ENCODE results near the gene ZNF830.

Gene ZNF830

DNA sequence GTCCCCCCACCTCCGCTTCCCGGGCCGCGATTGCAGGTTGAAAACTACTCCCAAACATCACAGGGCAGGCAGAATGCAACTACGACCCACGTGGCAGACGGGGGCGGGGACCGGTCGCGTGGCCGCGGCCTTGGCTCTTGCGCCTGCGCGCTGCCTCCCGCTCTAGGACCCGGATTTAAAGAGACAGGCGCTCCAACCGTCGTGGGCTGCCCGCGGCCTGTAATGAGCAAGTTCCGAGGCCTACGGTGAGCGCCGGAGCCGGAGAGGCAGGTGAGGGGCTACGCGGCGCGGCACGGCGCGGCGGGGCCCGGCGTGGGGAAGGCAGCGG lies 19.0 kb downstream of the ZNF830 start, which contains the start of gene LIG3:
LIG3 (plus strand) TSS at position 160 of the 328 bp plus-strand sequence. CDS start 2,494 bp downstream, outside the sequence.
- H3F3A ChIP-seq (ENCODE audit: control insufficient read depth, insufficient read depth) = 0 out of 2 replicates have a peak, but pooled peaks cover 5% of the 10 kb centered on the region
- no peaks in the 10 kb centered on the region for H3K9me2 ChIP-seq (replicated peaks; ENCODE audit: control insufficient read depth, low read length)
- peaks cover 36% of the 10 kb centered on the region for H3K36me3 ChIP-seq (ENCODE audit: control insufficient read depth, low read length)
- peak within 1 kb of the TSS; percentile 75 for H3K27ac ChIP-seq (ENCODE audit: low read depth, low read length)
- H3K4me1 ChIP-seq (ENCODE audit: control insufficient read depth, low read length) = peaks cover 31% of the 10 kb centered on the region
- H3K79me2 ChIP-seq (ENCODE audit: control insufficient read depth, low read length) = peaks cover 53% of the 10 kb centered on the region
- peak within 1 kb of the TSS; percentile 94 for H3K4me2 ChIP-seq (ENCODE audit: low read length)
- TF ChIP-seq EZH2phosphoT487 (IDR thresholded peaks at IDR 0.05; ENCODE audit: borderline replicate concordance, low read length) = no peak
- TF ChIP-seq, protein P1, sequence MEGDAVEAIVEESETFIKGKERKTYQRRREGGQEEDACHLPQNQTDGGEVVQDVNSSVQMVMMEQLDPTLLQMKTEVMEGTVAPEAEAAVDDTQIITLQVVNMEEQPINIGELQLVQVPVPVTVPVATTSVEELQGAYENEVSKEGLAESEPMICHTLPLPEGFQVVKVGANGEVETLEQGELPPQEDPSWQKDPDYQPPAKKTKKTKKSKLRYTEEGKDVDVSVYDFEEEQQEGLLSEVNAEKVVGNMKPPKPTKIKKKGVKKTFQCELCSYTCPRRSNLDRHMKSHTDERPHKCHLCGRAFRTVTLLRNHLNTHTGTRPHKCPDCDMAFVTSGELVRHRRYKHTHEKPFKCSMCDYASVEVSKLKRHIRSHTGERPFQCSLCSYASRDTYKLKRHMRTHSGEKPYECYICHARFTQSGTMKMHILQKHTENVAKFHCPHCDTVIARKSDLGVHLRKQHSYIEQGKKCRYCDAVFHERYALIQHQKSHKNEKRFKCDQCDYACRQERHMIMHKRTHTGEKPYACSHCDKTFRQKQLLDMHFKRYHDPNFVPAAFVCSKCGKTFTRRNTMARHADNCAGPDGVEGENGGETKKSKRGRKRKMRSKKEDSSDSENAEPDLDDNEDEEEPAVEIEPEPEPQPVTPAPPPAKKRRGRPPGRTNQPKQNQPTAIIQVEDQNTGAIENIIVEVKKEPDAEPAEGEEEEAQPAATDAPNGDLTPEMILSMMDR (IDR thresholded peaks at IDR 0.05; ENCODE audit: low read depth, low read length, poor library complexity, severe bottlenecking) = no peak
- H3K4me3 ChIP-seq (ENCODE audit: low read length) = peak within 1 kb of the TSS; percentile 74
- no peaks in the 10 kb centered on the region for H3K9me3 ChIP-seq (ENCODE audit: control insufficient read depth, insufficient read depth, low read length)
- H4K20me1 ChIP-seq (ENCODE audit: control insufficient read depth, insufficient read depth, low read depth, low read length) = no peaks in the 10 kb centered on the region
- no peaks in the 10 kb centered on the region for H3K27me3 ChIP-seq (ENCODE audit: control insufficient read depth, low read length)

DNA sequence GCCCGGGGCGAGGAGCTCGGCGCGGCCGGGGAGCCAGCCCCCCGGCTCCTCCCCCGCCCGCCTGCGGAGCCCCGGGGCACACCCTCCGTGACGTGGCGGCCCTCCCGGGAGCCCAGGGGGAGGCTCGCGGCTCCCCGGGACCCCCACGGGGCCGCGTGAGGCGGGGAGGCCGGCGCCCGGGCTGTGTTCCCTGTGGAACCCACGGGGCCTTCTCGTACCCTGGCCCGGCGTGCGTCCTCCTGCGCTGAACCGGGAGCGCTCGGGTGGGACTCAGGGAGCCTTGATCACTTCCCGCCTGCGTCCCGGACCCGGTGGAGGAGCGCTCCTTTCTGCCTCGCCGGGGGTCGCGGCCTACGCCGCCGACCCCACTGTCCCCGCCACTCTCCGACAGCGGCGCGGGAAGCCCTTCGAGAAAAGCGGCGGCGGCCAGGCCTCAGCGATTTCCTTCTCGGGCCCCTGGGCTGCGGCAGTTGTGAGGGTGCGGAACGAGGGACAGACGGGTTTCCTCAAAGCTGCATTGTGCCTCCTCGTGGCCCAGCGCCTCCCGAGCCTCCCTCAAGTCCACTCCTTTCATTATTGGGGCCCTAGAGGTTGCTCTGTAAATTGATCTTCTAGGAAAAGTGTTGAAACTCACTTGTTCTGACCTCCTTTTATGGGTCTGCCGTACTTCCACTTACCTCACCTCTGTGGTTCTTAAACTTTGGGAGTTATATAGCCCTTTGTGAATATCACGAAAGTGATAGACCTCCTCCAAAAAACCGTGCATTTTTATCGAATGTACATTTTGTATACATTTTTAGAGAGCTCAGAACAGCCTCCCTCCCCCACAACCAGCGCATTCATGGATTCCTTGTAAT lies 19.6 kb downstream of the ZNF830 start:
- peaks cover 56% of the 10 kb centered on the region for H3K79me2 ChIP-seq (ENCODE audit: control insufficient read depth, low read length)
- H3K36me3 ChIP-seq (ENCODE audit: control insufficient read depth, low read length) = peaks cover 41% of the 10 kb centered on the region
- H3K4me2 ChIP-seq (ENCODE audit: low read length) = peak overlapping the region; percentile 94
- peak overlapping the region; percentile 74 for H3K4me3 ChIP-seq (ENCODE audit: low read length)
- H3K27me3 ChIP-seq (ENCODE audit: control insufficient read depth, low read length) = no peaks in the 10 kb centered on the region
- no peaks in the 10 kb centered on the region for H3K9me2 ChIP-seq (replicated peaks; ENCODE audit: control insufficient read depth, low read length)
- TF ChIP-seq, protein P1 (IDR thresholded peaks at IDR 0.05; ENCODE audit: low read depth, low read length, poor library complexity, severe bottlenecking) = peak; percentile 56
- TF ChIP-seq EZH2phosphoT487 (IDR thresholded peaks at IDR 0.05; ENCODE audit: borderline replicate concordance, low read length) = no peak
- H3K9me3 ChIP-seq (ENCODE audit: control insufficient read depth, insufficient read depth, low read length) = no peaks in the 10 kb centered on the region
- peaks cover 31% of the 10 kb centered on the region for H3K4me1 ChIP-seq (ENCODE audit: control insufficient read depth, low read length)
- H4K20me1 ChIP-seq (ENCODE audit: control insufficient read depth, insufficient read depth, low read depth, low read length) = no peaks in the 10 kb centered on the region
- H3K27ac ChIP-seq (ENCODE audit: low read depth, low read length) = peak overlapping the region; percentile 75
- H3F3A ChIP-seq (ENCODE audit: control insufficient read depth, insufficient read depth) = 0 out of 2 replicates have a peak, but pooled peaks cover 5% of the 10 kb centered on the region

DNA sequence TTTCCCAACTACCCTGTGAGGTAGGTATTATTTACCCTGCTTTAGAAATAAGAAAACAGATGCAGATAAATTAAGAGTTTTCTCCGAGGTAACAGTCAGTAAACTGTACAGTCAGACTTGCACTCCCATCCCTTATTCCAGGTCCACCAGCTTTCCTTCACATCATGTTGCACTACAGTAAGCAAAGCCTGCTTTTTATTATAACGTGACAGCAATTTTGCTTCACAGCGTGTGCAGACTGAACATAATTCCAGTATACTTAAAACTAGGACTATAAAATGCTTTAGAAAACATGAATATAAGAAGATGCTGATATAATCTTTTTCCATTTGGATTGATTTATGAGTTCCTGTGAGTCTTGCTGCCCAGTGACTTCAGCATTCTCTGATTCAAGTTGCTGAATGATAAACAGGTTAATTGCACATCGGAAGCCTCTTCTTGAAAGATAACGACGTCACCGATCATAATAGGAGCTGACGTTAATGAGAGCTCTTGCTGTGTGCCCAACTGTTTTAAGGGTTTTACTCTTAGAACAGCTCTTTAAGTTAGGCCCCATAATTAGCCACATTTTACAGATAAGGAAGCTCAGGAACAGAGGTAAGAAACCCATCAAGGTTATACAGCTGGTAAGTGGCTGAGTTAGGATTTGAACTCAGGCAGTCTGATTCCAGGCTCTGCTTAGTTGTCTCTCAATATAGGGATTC lies 20.4 kb downstream of the ZNF830 start:
- peak overlapping the region; percentile 75; the same call in 1 of the 2 replicates for H3K27ac ChIP-seq (ENCODE audit: low read depth, low read length)

More for the DNA sequence above, 20.4 kb downstream of the ZNF830 start:
- no peaks in the 10 kb centered on the region for H3K9me2 ChIP-seq (replicated peaks; ENCODE audit: control insufficient read depth, low read length)
- H3F3A ChIP-seq (ENCODE audit: control insufficient read depth, insufficient read depth) = 0 out of 2 replicates have a peak, but pooled peaks cover 5% of the 10 kb centered on the region
- peak overlapping the region; percentile 74 for H3K4me3 ChIP-seq (ENCODE audit: low read length)
- TF ChIP-seq, protein P1 (IDR thresholded peaks at IDR 0.05; ENCODE audit: low read depth, low read length, poor library complexity, severe bottlenecking) = no peak
- no peak for TF ChIP-seq EZH2phosphoT487 (IDR thresholded peaks at IDR 0.05; ENCODE audit: borderline replicate concordance, low read length)
- no peaks in the 10 kb centered on the region for H4K20me1 ChIP-seq (ENCODE audit: control insufficient read depth, insufficient read depth, low read depth, low read length)
- H3K4me2 ChIP-seq (ENCODE audit: low read length) = peak overlapping the region; percentile 94
- H3K27me3 ChIP-seq (ENCODE audit: control insufficient read depth, low read length) = no peaks in the 10 kb centered on the region
- peaks cover 56% of the 10 kb centered on the region for H3K79me2 ChIP-seq (ENCODE audit: control insufficient read depth, low read length)
- peaks cover 31% of the 10 kb centered on the region for H3K4me1 ChIP-seq (ENCODE audit: control insufficient read depth, low read length)
- H3K9me3 ChIP-seq (ENCODE audit: control insufficient read depth, insufficient read depth, low read length) = no peaks in the 10 kb centered on the region
- peaks cover 49% of the 10 kb centered on the region for H3K36me3 ChIP-seq (ENCODE audit: control insufficient read depth, low read length)

All from DOHH2 (cell line).